ENCODE measurements around the gene PEX26.
A peak's percentile ranks its signal among the peaks of the same experiment; 100 is the strongest.
"Not testable (repeated sequence)": the region's sequence is repeated elsewhere in the genome, so short reads cannot be mapped to it uniquely, and the experiment has no call there.

The PEX26 gene

DNA sequence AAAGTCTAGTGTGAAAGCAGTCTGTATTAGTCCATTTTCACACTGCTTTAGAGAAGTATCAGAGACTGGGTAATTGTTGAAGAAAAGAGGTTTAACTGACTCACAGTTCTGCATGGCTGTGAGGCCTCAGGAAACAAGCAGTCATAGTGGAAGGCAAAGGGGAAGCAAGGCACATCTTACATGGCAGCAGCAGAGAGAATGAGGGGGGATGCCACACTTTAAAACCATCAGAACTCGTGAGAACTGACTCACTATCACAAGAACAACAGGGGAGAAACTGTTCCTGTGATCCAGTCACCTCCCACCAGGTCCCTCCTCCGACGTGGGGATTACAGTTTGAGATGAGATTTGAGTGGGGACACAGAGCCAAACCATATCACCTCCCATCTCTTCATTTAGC is 19.0 kb downstream of the PEX26 start:
- DNase-seq (ENCODE audit: low spot score): no peak

GRCh38 chr22:18100781-18101180 is 23.0 kb downstream of the PEX26 start:
- no peak for DNase-seq (ENCODE audit: low spot score)

DNA sequence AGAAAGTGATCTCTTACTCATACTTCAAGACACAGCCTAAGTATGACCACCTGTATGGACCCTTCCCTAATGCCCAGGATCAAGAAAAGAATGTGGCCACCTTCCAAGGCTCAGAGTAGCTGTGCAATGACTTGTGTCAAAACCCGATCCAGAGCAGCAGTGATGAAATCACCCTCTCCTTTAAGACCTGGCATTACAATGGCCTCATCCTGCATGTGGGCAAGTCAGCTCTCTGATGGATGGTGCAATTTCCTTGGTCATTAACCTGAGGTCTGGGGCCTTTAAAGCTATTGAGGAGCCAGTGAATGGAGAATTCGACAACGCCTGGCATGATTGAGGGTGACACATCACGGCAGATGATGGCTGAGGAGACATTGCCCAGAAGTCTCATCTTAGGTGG is 23.7 kb downstream of the PEX26 start:
- no peak for DNase-seq (ENCODE audit: low spot score)

DNA sequence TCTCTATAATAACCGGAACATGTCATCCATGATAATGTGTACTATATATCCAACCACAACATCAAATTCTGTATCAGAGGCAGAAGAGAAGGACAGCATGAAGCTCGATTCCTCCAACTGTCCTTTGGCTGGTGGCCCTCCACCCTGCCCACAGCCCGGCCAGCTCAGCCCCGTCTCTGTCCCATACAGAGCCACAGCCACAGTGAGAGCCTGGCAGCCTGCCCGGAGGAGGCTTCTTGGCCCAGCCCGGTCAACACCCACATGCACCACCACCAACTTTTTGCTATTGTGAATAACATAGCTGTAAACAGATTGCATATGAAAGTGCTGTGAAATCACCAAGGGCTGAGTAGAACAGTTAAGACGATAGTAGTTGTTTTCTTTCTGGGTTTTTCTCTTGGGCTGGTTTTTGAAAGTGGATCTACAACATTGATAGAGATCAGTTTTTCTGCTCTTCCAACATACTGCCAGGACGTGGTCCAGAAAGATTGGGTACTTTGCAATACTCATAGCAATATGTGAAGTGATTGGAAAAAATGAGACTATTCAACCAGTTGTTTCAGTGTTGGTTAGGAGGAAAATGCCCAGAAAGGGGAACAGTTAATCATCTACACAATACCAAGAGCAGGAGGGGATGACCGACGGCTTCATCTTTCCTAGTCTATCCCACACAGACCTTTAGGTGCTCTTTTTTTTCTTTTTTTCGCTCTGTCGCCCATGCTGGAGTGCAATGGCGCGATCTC is 25.9 kb downstream of the PEX26 start:
- no peak for DNase-seq (ENCODE audit: low spot score)

DNA sequence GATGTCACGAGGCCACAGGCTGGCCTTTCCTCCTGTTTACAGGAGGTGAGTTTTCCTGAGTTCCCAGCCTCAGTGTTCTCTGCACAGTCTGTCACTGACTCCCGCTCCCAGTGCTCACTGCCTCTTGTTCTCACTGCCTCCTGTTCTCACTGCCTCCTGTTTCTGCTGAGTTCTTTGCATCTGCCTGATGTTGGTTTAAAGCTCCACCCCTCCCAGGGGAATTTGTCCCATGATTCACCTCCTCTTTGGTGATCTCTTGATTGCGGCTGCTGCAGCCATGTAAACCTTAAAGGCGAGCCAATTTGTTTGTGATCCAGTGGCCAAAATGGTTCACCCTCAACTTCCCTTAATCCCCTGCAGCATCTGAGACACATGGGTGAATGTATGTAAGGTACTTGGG is 26.8 kb downstream of the PEX26 start:
- DNase-seq (ENCODE audit: low spot score): no peak

- not testable (repeated sequence) for DNase-seq (ENCODE audit: low spot score)
These were observed 28.2 kb downstream of the PEX26 start for GRCh38 chr22:18105981-18106380.

DNA sequence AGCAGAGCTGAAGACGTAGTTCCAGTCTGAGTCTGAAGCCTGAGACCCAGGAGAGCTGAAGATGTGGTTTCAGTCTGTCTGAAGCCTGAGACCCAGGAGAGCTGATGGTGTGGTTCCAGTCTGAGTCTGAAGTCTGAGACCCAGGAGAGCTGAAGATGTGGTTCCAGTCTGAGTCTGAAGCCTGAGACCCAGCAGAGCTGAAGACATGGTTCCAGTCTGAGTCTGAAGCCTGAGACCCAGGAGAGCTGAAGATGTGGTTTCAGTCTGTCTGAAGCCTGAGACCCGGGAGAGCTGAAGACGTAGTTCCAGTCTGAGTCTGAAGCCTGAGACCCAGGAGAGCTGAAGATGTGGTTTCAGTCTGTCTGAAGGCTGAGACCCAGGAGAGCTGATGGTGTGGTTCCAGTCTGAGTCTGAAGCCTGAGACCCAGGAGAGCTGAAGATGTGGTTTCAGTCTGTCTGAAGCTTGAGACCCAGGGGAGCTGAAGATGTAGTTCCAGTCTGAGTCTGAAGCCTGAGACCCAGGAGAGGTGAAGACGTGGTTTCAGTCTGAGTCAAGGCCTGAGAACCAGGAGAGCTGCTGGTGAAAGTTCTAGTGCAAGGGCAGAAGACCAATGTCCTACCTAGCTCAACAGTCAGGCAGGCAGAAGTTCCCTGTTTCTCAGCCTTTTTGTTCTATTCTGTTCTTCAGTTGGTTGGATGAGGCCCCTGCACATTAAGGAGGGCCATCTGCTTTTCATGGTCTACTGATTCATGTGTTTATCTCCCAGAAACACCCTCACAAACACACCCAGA is 29.0 kb downstream of the PEX26 start:
- DNase-seq (ENCODE audit: low spot score): not testable (repeated sequence)

DNA sequence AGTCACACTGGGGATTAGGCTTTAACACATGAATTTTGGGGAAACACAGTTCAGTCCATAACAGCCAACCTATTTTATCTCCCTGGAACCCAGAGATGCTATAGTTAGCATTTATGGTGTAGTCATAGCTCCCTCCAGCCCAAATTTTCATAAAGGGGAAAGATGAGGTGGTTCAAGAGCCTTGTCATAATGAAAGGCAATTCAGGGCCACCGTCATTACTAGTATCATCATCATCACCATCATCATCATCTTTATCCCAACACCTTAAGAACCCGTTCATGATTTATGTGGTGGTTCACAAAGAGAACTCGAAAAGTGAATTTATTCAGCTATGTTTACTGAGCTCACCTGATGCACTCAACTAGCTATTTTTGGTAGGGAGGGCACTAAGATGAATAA is 30.4 kb downstream of the PEX26 start:
- no peak for DNase-seq (ENCODE audit: low spot score)

GRCh38 chr22:18109410-18110193 is 31.8 kb downstream of the PEX26 start:
- no peak for DNase-seq (ENCODE audit: low spot score)

DNA sequence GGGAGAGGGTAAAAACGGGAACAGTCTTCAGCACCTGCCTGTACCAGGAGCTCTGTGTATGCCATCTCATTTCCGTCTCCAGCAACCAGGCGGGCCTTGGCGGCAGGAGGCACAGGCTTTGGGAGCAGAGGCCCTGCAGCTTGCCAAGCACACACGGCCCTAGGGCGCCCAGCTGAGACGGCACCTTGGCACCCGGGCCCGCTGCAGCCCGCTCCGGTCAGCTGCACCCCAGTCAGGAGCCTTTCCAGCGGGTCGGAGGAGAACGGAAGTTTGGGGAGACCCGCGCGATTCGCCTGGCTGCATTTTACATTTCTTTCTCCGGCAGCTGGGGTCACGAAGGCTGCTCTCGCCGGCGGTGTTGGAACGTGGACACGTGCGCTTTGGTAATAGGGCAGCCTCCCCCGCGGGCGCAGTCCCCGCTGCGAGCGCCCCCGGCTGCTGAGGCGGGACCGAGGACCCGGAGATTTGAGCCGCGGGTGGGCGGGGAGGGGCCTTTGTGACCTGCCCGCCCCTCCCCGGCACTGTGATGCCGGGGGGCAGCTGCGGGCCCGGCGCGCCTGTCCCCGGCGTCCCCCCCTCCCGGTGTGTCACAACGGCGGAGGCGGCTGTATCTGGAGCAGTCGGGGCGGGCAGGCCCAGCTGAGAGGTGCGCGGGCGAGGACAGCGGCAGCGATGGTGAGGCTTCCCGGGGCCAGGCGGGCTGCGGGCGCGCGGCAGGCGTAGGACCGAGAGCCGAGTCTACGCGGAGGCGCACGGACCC is 32.6 kb downstream of the PEX26 start, which contains the start of gene TUBA8:
TUBA8 (plus strand) TSS at position 616 of the 760 bp plus-strand sequence; CDS start at position 673, 57 bp downstream.
- peak; percentile 48 for DNase-seq (ENCODE audit: low spot score)

DNA sequence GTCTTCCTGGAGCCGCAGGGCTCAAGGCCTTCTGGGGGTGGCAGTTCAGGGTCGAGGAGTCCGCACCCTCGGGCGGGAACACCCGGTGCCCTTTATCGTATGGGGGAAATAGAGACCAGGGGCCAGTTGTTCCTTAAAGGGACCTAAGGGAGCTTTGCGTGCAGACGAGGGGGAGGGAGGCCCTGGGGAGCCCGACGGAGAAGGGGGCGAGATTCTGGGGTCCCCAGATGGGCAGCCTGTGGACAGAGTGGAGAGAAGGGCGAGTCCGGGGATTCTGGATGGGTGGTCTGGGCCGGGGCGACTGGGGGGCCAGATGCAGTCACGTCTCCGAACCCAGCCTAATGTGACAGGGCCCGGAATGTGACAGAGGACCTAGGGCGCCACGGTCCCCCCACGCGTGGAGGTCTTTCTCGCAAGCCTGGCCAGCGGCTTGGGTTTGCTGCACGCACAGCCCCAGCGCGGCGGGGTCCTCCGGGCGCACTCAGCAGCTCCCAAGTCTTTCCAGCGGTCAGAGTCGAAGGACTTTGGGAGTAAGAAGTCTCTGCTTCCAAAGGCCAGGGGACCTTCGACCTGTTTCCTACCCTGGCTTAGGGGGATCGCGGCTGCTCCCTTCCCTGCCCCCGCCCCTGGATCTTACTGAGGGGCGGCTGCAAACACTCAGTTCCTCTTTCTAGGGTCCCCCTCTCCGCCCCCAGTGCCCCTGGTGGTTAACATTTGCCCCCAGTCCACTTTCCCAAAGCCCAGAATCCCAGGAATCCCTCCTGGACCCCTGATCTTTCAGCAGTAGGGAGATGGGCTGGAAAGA is 33.4 kb downstream of the PEX26 start:
- no peak for DNase-seq (ENCODE audit: low spot score)

DNA sequence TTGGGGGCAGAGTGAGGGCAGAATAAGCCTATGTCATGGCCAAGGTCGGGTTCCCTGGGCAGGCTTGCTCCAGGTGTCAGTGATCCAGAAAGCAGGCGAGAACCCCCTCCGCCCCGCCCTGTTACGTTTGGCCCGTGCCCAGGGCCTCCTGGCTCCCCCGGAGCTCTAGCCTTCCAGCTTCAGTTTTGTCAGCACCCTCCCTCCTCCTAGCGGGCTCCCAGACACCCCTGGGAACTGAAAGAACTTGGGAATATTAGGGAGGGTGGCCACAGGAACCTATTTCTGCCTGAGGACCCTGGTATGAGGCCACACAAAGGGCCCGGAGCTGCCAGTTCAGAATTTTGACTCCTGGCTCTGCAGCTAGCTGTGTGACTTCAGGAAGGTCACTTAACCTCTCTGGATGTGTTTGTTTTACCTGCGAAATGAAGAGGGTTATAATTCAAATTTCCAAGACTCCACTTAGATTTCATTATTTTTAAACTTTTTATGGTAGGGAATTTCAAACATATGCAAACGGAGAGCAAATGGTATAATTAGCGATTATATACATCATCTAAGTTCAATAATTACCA is 34.1 kb downstream of the PEX26 start:
- no peak for DNase-seq (ENCODE audit: low spot score)

DNA sequence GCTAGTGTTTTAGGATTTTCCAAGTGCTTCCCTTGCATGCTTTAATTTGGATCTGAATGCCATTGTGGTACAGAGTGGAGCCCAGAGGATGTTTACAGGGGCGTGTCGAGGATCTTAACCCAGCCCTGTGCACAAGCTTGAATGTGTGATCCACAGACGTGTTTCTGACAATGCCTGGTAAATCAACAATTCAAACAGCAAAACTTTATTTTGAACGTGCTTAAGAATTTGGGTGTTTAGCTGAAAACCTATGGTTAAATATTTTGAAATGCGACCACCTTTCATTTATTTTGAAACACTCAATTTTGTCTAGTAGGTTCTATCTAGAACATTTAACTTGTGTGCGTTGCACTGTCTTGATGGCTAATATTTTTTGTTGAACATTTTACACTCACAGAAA is 34.6 kb downstream of the PEX26 start:
- DNase-seq (ENCODE audit: low spot score): no peak

DNA sequence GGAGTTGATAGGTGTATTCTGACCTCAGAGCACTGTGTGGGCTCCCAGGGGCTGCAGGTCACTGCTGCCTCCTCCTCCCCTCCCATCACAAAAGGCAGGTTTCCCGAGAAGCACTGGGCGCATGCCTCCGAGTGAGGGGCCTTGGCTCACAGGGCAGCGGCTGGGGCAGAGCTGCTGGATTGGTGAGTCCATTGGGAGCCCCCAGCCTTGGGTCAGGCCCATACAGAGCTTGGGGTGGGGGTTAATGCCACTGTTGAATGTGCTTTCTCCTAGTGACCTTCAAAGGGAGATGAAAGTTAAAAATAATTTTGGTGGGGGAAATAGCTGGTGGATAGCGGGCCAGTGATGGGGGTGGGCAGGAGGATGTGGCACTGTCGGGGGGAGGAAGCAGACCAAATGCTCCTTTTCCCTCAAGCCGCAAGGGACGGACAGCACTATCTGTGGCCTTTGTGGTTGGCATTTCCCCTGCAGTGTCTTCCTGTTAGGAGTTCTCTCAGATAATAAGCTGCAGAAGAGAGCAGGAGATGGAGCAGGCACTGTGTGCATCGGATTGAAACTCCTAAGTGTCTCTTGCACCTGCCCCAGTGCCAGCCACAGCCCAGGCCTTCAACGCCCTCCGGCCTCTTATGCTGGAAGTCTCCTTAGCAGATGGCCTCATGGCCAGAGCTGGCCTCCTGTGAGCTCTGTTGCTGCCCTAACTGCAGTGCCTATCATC is 36.0 kb downstream of the PEX26 start:
- no peak for DNase-seq (ENCODE audit: low spot score)

DNA sequence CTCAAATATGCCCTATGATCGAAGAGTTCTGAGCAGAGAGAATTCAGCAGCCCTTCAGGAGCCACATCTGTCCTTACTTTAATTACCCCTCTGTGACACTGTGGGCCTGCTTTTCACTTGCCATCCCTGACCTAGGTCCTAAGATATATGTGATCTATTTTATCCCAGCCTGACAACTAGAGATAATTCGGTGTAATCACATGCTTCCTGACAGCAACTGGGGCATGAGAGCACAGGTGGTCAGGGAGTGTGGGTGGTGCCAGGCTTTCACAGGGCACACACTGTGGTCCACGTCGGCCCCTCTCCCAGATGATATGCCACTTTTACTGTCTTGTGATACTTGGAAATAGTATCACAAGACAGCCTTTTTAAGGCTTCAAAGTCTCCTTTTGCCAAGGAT is 36.7 kb downstream of the PEX26 start:
- DNase-seq (ENCODE audit: low spot score): no peak

- DNase-seq (ENCODE audit: low spot score): no peak
These were observed 37.3 kb downstream of the PEX26 start for GRCh38 chr22:18114976-18115652.

DNA sequence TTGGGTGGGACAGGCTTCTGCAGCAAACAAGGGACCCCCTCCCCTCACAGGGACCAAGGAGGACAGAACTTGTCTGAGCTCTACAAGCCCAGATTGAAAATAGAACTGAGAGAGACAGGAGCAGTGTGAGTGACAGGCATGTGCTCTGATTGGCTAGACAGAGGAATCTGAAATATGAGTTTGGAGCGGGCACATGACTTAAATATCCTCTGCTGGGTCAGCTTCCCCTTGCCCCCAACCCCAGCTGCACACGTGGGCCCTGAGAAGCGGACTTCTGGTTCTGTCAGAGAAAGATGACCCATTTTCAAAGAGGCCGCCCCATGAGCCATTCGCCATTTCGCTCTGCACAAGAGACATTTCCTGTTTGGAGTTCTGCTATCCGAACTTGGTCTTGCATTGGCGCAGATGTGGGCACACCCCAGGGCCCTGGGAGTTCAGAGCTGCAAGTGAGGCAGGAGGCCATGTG is 38.1 kb downstream of the PEX26 start:
- DNase-seq (ENCODE audit: low spot score): no peak

- no peak for DNase-seq (ENCODE audit: low spot score)
These were observed 38.8 kb downstream of the PEX26 start for GRCh38 chr22:18116634-18117033.

- no peak for DNase-seq (ENCODE audit: low spot score)
These were observed 40.6 kb downstream of the PEX26 start for GRCh38 chr22:18118345-18118915.
